ENCODE data around the gene RBM47.
"Not testable (repeated sequence)": the region's sequence is repeated elsewhere in the genome, so short reads cannot be mapped to it uniquely, and the experiment has no call there.

The RBM47 gene

GRCh38 chr4:40454816-40455215 is 174.8 kb downstream of the RBM47 start:
- DNase-seq (ENCODE audit: low read depth in 1 of 2, low spot score in 1 of 2), result no peak

DNA sequence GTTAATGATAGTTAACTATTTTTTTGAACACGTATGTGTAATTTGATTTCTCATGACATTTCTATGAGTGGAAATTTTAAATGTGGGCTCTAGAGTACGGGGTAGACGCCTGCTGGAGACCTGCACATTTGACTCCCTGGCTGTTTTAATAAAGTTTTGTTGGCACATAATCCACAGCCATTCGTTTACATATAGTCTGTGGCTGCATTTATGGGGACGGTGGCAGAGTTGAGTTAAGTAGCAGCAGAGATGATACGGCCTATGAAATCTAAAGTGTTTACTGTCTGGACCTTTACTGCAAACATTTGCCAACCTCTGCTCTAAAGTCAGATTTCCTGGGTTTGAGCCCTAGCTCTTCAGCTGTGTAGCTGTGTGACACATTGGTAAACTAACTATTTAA is 175.8 kb downstream of the RBM47 start:
- no peak for DNase-seq (ENCODE audit: low read depth in 1 of 2, low spot score in 1 of 2)

DNA sequence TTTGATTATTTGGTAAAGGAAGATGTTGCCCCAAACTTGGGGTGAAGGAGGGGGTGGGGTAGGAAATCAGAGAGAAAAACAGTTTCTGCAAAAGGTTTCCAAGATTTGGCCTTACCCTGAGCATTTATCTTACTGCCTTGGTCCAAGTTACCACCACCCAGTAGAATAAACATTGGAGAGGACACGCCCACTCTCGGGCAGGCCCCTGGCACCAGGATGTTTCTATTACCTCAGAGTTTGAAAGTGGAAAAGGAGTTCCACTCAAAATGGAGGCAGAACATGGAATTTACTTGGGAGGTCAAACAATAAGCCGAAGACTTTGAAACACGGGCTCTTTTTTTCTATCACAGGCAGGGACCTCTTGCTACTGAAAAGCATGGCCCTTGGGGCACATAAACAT is 180.8 kb downstream of the RBM47 start:
- DNase-seq (ENCODE audit: low read depth in 1 of 2, low spot score in 1 of 2), result no peak

DNA sequence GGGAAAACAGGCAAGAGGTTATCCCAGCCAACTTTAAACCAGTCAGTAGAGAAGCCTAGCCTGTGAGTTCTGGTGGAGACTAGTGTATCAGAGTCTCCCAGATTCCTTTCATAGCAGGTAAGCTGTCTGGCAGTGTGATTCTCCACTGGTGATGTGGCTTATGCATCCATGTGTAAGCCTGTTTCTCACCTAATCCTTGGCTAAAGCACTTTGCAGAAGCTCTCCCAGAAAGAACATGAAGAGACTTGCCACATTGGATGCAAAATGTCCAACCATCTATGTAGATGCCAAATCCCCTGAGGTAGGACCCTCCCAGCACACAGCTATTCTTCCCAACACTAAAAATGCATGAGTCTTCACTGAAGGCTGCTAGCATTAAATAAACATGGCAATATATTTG is 182.8 kb downstream of the RBM47 start:
- DNase-seq (ENCODE audit: low read depth in 1 of 2, low spot score in 1 of 2), result no peak

DNA sequence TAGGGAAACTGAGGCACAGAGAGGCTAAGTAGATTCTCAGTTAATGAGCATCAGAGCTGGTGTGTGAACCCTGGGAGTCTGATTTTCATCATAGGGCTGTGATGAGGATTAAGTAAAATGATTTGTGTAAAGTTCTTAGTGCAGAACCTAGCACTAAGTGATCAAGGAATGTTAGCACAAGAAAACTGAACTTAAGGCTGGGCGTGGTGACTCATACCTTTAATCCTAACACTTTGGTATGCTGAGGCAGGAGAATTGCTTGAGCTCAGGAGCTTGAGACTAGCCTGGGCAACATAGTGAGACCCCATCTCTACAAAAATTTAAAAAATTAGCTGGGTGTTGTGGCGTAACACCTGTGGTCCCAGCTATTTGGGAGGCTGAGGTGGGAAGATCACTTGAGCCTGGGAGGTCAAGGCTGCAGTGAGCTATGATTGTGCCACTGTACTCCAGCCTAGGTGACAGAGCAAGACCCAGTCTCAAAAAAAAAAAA is 183.4 kb downstream of the RBM47 start:
- not testable (repeated sequence) for DNase-seq (ENCODE audit: low read depth in 1 of 2, low spot score in 1 of 2)

DNA sequence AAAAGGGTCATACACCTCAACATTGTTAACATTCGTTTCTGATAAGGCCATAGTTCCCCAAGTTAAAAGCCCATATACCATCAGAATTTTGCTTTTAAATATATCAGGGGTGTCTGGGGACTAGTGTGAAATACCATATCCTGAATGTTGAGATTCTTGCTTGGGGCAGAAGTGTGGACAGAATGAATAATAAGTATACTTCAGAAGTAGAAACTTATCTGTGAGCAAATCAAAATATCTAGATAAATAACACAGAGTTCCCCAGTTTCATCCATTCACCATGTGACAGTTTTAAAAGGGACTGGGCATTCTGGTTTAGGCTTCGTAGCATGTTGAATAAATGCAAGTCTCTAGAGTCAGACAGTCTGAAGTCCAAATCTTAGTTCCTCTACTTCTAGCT is 184.0 kb downstream of the RBM47 start:
- no peak for DNase-seq (ENCODE audit: low read depth in 1 of 2, low spot score in 1 of 2)

DNA sequence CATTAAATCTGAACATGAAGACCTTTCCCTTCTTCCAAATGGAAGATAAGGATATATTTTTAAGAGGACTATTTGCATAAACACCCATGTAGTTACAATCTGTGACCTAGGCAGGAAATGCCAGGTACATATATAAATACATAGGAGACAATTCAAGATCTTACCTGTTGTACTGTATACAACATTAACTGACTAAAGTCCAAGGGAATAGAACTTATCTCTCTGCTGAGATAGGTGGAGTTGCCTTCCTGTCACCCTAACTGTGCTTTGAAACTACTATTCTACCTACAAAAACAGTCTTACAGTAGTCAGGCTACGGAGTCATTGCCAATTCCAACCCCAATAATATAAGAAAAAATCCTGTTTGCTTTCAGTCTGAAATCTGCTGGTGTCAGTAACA is 188.2 kb downstream of the RBM47 start:
- no peak for DNase-seq (ENCODE audit: low read depth in 1 of 2, low spot score in 1 of 2)

- DNase-seq (ENCODE audit: low read depth in 1 of 2, low spot score in 1 of 2), result no peak
Measured at GRCh38 chr4:40439519-40439918, 190.1 kb downstream of the RBM47 start.

- DNase-seq (ENCODE audit: low read depth in 1 of 2, low spot score in 1 of 2), result no peak
Measured at GRCh38 chr4:40438384-40439026, 191.2 kb downstream of the RBM47 start.

GRCh38 chr4:40437741-40438383 is 191.8 kb downstream of the RBM47 start:
- DNase-seq (ENCODE audit: low read depth in 1 of 2, low spot score in 1 of 2), result no peak

- DNase-seq (ENCODE audit: low read depth in 1 of 2, low spot score in 1 of 2), result not testable (repeated sequence)
Measured at GRCh38 chr4:40435306-40435705, 194.4 kb downstream of the RBM47 start.

DNA sequence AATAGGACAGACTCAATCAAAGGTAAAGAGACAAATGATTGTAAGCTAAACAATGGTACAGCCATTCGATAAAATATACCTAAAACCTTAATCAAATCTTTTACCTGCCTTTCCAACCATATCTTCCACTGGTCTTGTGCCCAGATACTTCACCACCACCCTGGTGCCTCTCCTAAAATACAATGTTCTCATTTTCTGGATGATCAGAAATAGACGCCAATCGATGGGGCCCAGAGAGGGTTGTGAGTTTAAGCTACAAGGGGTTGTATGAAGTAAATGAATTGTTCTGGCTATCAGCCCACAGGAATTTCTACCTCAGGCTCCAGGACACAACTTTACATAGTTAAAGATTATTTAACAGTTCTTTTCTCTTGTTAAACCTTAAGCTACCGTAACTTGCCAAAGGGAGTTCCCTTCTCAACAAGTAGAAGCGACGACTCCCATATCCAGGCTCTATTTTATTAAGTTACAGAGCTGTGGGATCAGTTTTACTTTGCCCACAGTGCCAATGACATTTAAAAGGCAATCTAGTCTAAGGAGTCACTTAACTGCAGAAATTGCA is 195.5 kb downstream of the RBM47 start:
- no peak for DNase-seq (ENCODE audit: low read depth in 1 of 2, low spot score in 1 of 2)

DNA sequence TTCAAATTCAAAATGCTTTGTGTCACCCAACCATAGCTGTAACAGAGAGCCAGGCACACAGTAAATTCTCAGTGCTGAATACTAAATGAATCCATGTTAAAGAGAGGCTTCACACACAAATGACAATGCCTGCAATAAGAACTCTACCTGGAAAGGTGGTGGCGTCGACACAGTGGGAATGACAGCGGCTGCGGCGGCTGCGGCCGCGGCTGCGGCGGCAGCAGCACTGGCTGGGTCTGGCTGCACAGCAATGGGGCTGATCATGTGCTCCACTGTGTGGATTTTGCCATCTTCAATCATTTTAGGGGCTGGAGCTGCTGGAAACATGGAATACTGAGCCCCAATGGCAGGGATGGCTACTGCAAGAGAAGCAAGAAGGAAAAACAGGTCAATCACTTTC is 197.2 kb downstream of the RBM47 start:
- no peak for DNase-seq (ENCODE audit: low read depth in 1 of 2, low spot score in 1 of 2)

GRCh38 chr4:40427871-40428270 is 201.8 kb downstream of the RBM47 start:
- not testable (repeated sequence) for DNase-seq (ENCODE audit: low read depth in 1 of 2, low spot score in 1 of 2)

DNA sequence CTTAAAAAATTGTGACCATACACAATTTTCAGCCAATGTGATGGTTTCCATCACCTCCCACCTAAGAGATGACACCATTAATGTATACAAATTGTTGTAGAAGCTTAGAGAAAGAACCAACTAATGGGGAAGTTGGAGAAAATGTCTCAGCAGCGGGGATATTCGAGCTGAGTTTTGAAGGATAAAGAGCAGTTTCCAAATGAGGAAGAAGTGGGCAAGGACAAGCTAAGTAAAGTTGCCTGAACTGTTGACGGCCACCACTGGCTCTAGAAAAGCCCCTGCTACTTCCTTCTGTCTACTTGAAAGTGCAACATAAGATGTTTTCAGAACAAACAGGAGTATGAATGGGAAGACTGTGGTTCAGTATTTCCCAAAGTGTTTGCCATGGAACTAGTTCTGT is 202.5 kb downstream of the RBM47 start:
- no peak for DNase-seq (ENCODE audit: low read depth in 1 of 2, low spot score in 1 of 2)

- DNase-seq (ENCODE audit: low read depth in 1 of 2, low spot score in 1 of 2), result no peak
Measured at GRCh38 chr4:40425799-40426574, 203.7 kb downstream of the RBM47 start.

GRCh38 chr4:40423735-40424134 is 205.9 kb downstream of the RBM47 start:
- DNase-seq (ENCODE audit: low read depth in 1 of 2, low spot score in 1 of 2), result no peak

DNA sequence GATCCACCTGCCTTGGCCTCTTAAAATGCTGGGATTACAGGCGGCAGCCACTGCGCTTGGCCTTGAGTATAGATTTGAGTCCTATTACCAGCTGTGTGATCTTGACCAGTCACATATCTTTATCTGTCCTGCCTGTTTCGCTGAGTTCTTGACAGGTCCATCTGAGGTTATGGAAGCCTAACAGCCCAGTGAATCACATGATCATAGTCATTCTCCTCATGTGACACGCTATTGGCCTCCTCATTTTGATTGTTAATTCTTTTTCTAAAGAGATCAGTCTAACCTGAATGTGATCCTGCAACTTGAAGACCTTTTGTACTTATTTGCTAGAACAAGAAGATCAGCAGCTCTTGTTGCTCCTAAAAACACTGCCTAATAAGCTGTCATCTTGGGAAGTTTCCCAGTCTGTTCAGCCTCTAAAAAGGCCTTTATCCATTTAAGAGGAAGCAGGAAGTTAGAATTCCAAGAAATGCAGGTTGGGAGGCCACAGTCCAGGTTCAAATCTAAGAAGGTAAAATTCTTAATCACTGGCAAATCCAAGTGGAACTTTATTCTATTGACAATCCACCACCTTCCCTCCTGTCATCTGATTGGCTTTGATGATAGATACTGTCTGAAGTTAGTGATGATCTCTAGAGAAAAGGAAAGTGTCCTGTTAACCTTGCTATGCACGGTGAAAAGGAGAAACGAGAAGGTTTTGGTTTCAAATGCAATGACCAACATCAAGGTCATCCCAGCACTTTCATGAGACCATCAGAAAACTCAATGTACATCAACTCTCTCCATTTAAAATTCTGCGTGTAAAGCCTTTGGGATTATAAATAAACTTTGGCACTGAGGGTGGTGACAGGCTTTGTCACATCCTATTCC is 207.6 kb downstream of the RBM47 start:
- no peak for DNase-seq (ENCODE audit: low read depth in 1 of 2, low spot score in 1 of 2)

GRCh38 chr4:40419231-40419912 is 210.3 kb downstream of the RBM47 start:
- DNase-seq (ENCODE audit: low read depth in 1 of 2, low spot score in 1 of 2), result no peak
